Heart left ventricle (tissue), 16 donors: ENCODE results near the gene CLTC. TPM values are rescaled to one million over a fixed set of nuclear protein-coding genes. Genes with fewer than 3 reads are reported as not detected.
A peak's percentile ranks its signal among the peaks of the same experiment; 100 is the strongest.

ENCODE experiments used
- ATAC-seq, 4 donors: fragments of 200-7000 bp; cut with Tn5 transposase; one replicate each; pipeline ENCODE4 v1.9.1; 2020 to 2022; ENCODE audit warnings: moderate library complexity in 4 of 4, mild to moderate bottlenecking in 3 of 4, moderate number of reproducible peaks in 1 of 4
- DNase-seq, 5 donors: peaks; one replicate each; pipeline ENCODE4 v3.0.0-alpha.2; 2020
- H3K27ac ChIP-seq, 12 donors: fragments of 200-600 bp; sonication (generic) in 4 of 12; one replicate each; pipeline versions ENCODE4 v1.5.0 to v1.8.0; 2016 to 2022; ENCODE audit warnings: mild to moderate bottlenecking in 2 of 12
- H3K27me3 ChIP-seq, 9 donors: fragments of 200-600 bp; sonication (generic) in 2 of 9; one replicate each; pipeline versions ENCODE4 v1.5.1 to v1.8.0; 2016 to 2022; ENCODE audit warnings: mild to moderate bottlenecking in 3 of 9
- H3K36me3 ChIP-seq, 9 donors: fragments of 200-600 bp; sonication (generic) in 2 of 9; one replicate each; pipeline versions ENCODE4 v1.5.0 to v1.8.0; 2018 to 2022; ENCODE audit warnings: mild to moderate bottlenecking in 2 of 9
- H3K4me1 ChIP-seq, 12 donors: fragments of 200-600 bp; sonication (generic) in 4 of 12; one replicate each; pipeline versions ENCODE4 v1.5.0 to v1.8.0; 2016 to 2022; ENCODE audit warnings: mild to moderate bottlenecking in 3 of 12
- H3K4me3 ChIP-seq, 12 donors: fragments of 200-600 bp; sonication (generic) in 4 of 12; one replicate each; pipeline versions ENCODE4 v1.5.0 to v1.8.0; 2017 to 2022; ENCODE audit warnings: mild to moderate bottlenecking in 9 of 12, moderate library complexity in 4 of 12
- H3K9me3 ChIP-seq, 12 donors: fragments of 200-600 bp; sonication (generic) in 4 of 12; one replicate each; pipeline versions ENCODE4 v1.5.0 to v1.8.0; 2016 to 2022; ENCODE audit warnings: mild to moderate bottlenecking in 1 of 12
- CTCF ChIP-seq, 12 donors: fragments of 200-600 bp; sonication (generic) in 4 of 12; IDR thresholded peaks; one replicate each; pipeline versions ENCODE4 v1.5.0 to v1.8.0; 2018 to 2022; ENCODE audit warnings: antibody characterized with exemption in 12 of 12, mild to moderate bottlenecking in 5 of 12
- POLR2A ChIP-seq, 2 donors: fragments of 450-650 bp; IDR thresholded peaks; one replicate each; pipeline ENCODE4 v1.6.1; 2017; ENCODE audit warnings: antibody characterized with exemption in 2 of 2, mild to moderate bottlenecking in 2 of 2, moderate library complexity in 2 of 2
- WGBS, 4 donors: extraction: QIAGEN DNeasy Blood & Tissue Kit in 2 of 4; methylation state at CpG; one replicate each; pipeline versions ENCODE4 v1.1.5 to v1.1.7; 2013 to 2018; 5-methylcytosine and 5-hydroxymethylcytosine counted together
- intact Hi-C, 10 donors: fragments of 100-400 bp; cut with DNase I; formaldehyde crosslinking; loops; one replicate each; pipeline versions ENCODE4 v1.11.1 to v1.14.2; 2022
- polyA plus RNA-seq, 2 donors: library from polyadenylated mRNA; stranded (reverse); fragments of 200-250 nt; gene quantifications; one replicate each; pipeline ENCODE4 v1.2.3, GENCODE V29; 2013
- total RNA-seq, 9 donors: library from RNA; depleted of rRNA in 2 of 9; stranded (reverse); fragments of >200 nt in 2 of 9; fragmentation: NEBNext Ultra II Directional in 3 of 9; extraction: Animal tissue kit (Norgen Biotek cat#: 25700) in 3 of 9; gene quantifications; one replicate each; pipeline versions ENCODE4 v1.1.0 to v1.2.4, GENCODE V29; 2016 to 2023
- donor health status: ischemic (EF 13 %, LVEDD 7.1; RV severe dilation, severe dysfunction).
- donor health status: healthy with polysubstance abuse.
- donor health status: DM: no; HTN: yes; CAD: no.
- donor health status: DM: no; HTN: no; CAD: no.
- donor health status: ischemic (EF 25% LVEDD 6.9; RV normal size, moderate dysfunction).
- donor health status: ischemic (EF 25% LVEDD 5.7; RV mildly dilated, moderate dysfunction).
- donor health status: healthy.
- donor health status: DM: yes; HTN: yes; CAD: no.
- donor health status: ischemic (EF 35%, LVEDD 5.7; RV mildly dilated, moderate dysfunction).
- donor health status: nonischemic (EF 11% LVEDD 7.7; RV severe dilation, severe dysfunction).
- donor health status: DM: yes; HTN: yes; CAD: no.
- donor health status: PGD.
- donor health status: ischemic (EF 29% LVEDD 5.4; RV normal size, mild dysfunction).
- donor health status: nonischemic (EF 23%, LVEDD 6.1; RV moderate dilation, normal function).

CLTC gene
- total and polyA plus RNA-seq, 11 donors, result 49.8 to 242 (median 178) TPM

- Histone ChIP-seq H3K4me1 (peaks cover under 1 to 20% (median 14%) of the 10 kb centered on the region in 12 donors), H3K4me3 (no peak overlapping the region), H3K36me3 (peaks cover 0 to 4% (median 0%) of the 10 kb centered on the region in 9 donors), H3K9me3 (no peaks in the 10 kb centered on the region), H3K27ac (peak overlapping the region in 1 of 12 donors; percentile 8), H3K27me3 (no peaks in the 10 kb centered on the region)
- TF ChIP-seq CTCF (IDR thresholded peaks at IDR 0.05), result no peak
- TF ChIP-seq POLR2A (IDR thresholded peaks at IDR 0.05), result no peak
- no peak for ATAC-seq
- intact Hi-C loops, result loop anchor here in 2 of 10 donors (5.0 to 10.0 kb wide), 2 partner anchors 52 to 91 kb away; partner anchors contain the start of genes DHX40 (in 1 of the 2), PTRH2 (in 1 of the 2) and VMP1 (in 1 of the 2)
- WGBS, 4 donors, result 83 to 89% (median 86%) methylated on average over 7 of the region's 7 CpGs
- no peak for DNase-seq
These were observed 3.3 kb upstream of the CLTC start for GRCh38 chr17:59616253-59616920.

GRCh38 chr17:59617156-59617732, 2.5 kb upstream of the CLTC start:
- TF ChIP-seq POLR2A (IDR thresholded peaks at IDR 0.05) (no peak), CTCF (IDR thresholded peaks at IDR 0.05) (no peak)
- Histone ChIP-seq H3K4me1 (peaks cover 4 to 28% (median 23%) of the 10 kb centered on the region in 12 donors), H3K27me3 (no peaks in the 10 kb centered on the region), H3K27ac (peak overlapping the region in 1 of 12 donors; percentile 99), H3K36me3 (no peaks in the 10 kb centered on the region), H3K4me3 (peak overlapping the region in 1 of 12 donors; percentile 84), H3K9me3 (no peaks in the 10 kb centered on the region)
- ATAC-seq (no peak), DNase-seq (no peak)
- intact Hi-C loops, result loop anchor here in 2 of 10 donors (5.0 to 10.0 kb wide), 2 partner anchors 52 to 90 kb away; partner anchors contain the start of genes DHX40 (in 1 of the 2), PTRH2 (in 1 of the 2) and VMP1 (in 1 of the 2)
- WGBS, 4 donors, result 93 to 97% (median 95%) methylated on average over 1 of the region's 1 CpG

- intact Hi-C loops, result loop anchor here in 2 of 10 donors (5.0 to 10.0 kb wide), 2 partner anchors 54 to 88 kb away; partner anchors contain the start of genes DHX40 (in 1 of the 2), PTRH2 (in 1 of the 2) and VMP1 (in 1 of the 2)
- Histone ChIP-seq H3K36me3 (peaks cover 0 to 2% (median 0%) of the 10 kb centered on the region in 9 donors), H3K4me1 (peaks cover 8 to 45% (median 40%) of the 10 kb centered on the region in 12 donors), H3K27ac (peak overlapping the region; percentile 93 to 100 (median 99)), H3K9me3 (no peaks in the 10 kb centered on the region), H3K27me3 (no peaks in the 10 kb centered on the region), H3K4me3 (peak overlapping the region; percentile 68 to 97 (median 84))
- TF ChIP-seq CTCF (IDR thresholded peaks at IDR 0.05) (no peak), POLR2A (IDR thresholded peaks at IDR 0.05) (no peak)
- ATAC-seq (no peak), DNase-seq (no peak)
- WGBS, 4 donors, result 0% methylated on average over 6 to 11 of the region's 11 CpGs
These were observed 729 bp upstream of the CLTC start for GRCh38 chr17:59619035-59619297.

GRCh38 chr17:59620064-59620359, 317 bp downstream of the CLTC start:
- intact Hi-C loops, result no loop called here
- H3K4me1 ChIP-seq, result peaks cover 8 to 56% (median 42%) of the 10 kb centered on the region in 12 donors
- no peak for ATAC-seq

More at GRCh38 chr17:59620064-59620359, 317 bp downstream of the CLTC start:
- no peak for DNase-seq
- Histone ChIP-seq H3K4me3 (peak overlapping the region; percentile 68 to 97 (median 84)), H3K36me3 (peaks cover 0 to 5% (median 0%) of the 10 kb centered on the region in 9 donors), H3K27me3 (no peaks in the 10 kb centered on the region), H3K9me3 (no peaks in the 10 kb centered on the region), H3K27ac (peak overlapping the region; percentile 93 to 100 (median 99))
- no peak for TF ChIP-seq CTCF (IDR thresholded peaks at IDR 0.05)
- TF ChIP-seq POLR2A (IDR thresholded peaks at IDR 0.05), result peak in 1 of 2 donors; percentile 4
- 0 to 1% (median 0%) methylated on average over 13 of the region's 13 CpGs for WGBS, 4 donors
